Measurements from ENCODE around the gene CD2AP. TPM values are rescaled to one million over a fixed set of nuclear protein-coding genes. Genes with fewer than 3 reads are reported as not detected.
"Not testable (repeated sequence)": the region's sequence is repeated elsewhere in the genome, so short reads cannot be mapped to it uniquely, and the experiment has no call there.

The CD2AP gene
- total RNA-seq, 2 donors from 2014 or later = 58.1 to 62.4 TPM

GRCh38 chr6:47545223-47545622 lies 67.6 kb downstream of the CD2AP start:
- H3K9ac ChIP-seq (ENCODE audit: extremely low read depth, low read length, poor library complexity, severe bottlenecking) = no peak overlapping the region
- TF ChIP-seq, protein P1, sequence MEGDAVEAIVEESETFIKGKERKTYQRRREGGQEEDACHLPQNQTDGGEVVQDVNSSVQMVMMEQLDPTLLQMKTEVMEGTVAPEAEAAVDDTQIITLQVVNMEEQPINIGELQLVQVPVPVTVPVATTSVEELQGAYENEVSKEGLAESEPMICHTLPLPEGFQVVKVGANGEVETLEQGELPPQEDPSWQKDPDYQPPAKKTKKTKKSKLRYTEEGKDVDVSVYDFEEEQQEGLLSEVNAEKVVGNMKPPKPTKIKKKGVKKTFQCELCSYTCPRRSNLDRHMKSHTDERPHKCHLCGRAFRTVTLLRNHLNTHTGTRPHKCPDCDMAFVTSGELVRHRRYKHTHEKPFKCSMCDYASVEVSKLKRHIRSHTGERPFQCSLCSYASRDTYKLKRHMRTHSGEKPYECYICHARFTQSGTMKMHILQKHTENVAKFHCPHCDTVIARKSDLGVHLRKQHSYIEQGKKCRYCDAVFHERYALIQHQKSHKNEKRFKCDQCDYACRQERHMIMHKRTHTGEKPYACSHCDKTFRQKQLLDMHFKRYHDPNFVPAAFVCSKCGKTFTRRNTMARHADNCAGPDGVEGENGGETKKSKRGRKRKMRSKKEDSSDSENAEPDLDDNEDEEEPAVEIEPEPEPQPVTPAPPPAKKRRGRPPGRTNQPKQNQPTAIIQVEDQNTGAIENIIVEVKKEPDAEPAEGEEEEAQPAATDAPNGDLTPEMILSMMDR (conservative IDR thresholded peaks at IDR 0.05) = no peak
- peaks cover 45% of the 10 kb centered on the region for H3K9me3 ChIP-seq (ENCODE audit: control insufficient read depth, low read length)
- Mint-ChIP-seq H3K4me1 (no peaks in the 10 kb centered on the region), H3K36me3 (ENCODE audit: low read depth) (peaks cover 80% of the 10 kb centered on the region), H3K27ac (no peak overlapping the region), H3K4me3 (no peak overlapping the region), H3K27me3 (ENCODE audit: insufficient read depth) (no peaks in the 10 kb centered on the region), H3K9me3 (peaks cover 42% of the 10 kb centered on the region)
- no peak overlapping the region for H3K4me3 ChIP-seq (ENCODE audit: low read length)
- no peak for DNase-seq
- H3K4me1 ChIP-seq (ENCODE audit: control insufficient read depth, insufficient read depth, low read length) = no peaks in the 10 kb centered on the region
- no peak overlapping the region for H3K27ac ChIP-seq (ENCODE audit: low read depth, low read length)
- 89 to 96% methylated on average over 3 to 6 of the region's 6 CpGs for WGBS, 2 experiments (ENCODE audit: insufficient coverage in 1 of 2, insufficient read length in 1 of 2)
- peaks cover 58% of the 10 kb centered on the region for H3K36me3 ChIP-seq (ENCODE audit: control insufficient read depth, insufficient read depth, low read length)
- H3K27me3 ChIP-seq (ENCODE audit: control insufficient read depth, insufficient read depth, low read length, poor library complexity, severe bottlenecking) = no peaks in the 10 kb centered on the region

GRCh38 chr6:47551670-47552069 lies 74.1 kb downstream of the CD2AP start:
- Mint-ChIP-seq H3K36me3 (ENCODE audit: low read depth) (peaks cover 84% of the 10 kb centered on the region), H3K27ac (no peak overlapping the region), H3K27me3 (ENCODE audit: insufficient read depth) (no peaks in the 10 kb centered on the region), H3K9me3 (peaks cover 43% of the 10 kb centered on the region), H3K4me1 (no peaks in the 10 kb centered on the region), H3K4me3 (no peak overlapping the region)
- Histone ChIP-seq H3K4me3 (ENCODE audit: low read length) (no peak overlapping the region), H3K27ac (ENCODE audit: low read depth, low read length) (no peak overlapping the region), H3K4me1 (ENCODE audit: control insufficient read depth, insufficient read depth, low read length) (no peaks in the 10 kb centered on the region), H3K27me3 (ENCODE audit: control insufficient read depth, insufficient read depth, low read length, poor library complexity, severe bottlenecking) (no peaks in the 10 kb centered on the region), H3K9ac (ENCODE audit: extremely low read depth, low read length, poor library complexity, severe bottlenecking) (no peak overlapping the region), H3K9me3 (ENCODE audit: control insufficient read depth, low read length) (peaks cover 35% of the 10 kb centered on the region), H3K36me3 (ENCODE audit: control insufficient read depth, insufficient read depth, low read length) (peaks cover 63% of the 10 kb centered on the region)
- WGBS, 2 experiments (ENCODE audit: insufficient coverage in 1 of 2, insufficient read length in 1 of 2) = 96% methylated on average over 4 of the region's 4 CpGs
- DNase-seq = no peak
- TF ChIP-seq, protein P1 (conservative IDR thresholded peaks at IDR 0.05) = no peak

- no peaks in the 10 kb centered on the region for H3K4me1 ChIP-seq (ENCODE audit: control insufficient read depth, insufficient read depth, low read length)
- no peaks in the 10 kb centered on the region for H3K27me3 ChIP-seq (ENCODE audit: control insufficient read depth, insufficient read depth, low read length, poor library complexity, severe bottlenecking)
- DNase-seq = no peak
- H3K4me1 Mint-ChIP-seq = no peaks in the 10 kb centered on the region
- peaks cover 31% of the 10 kb centered on the region for H3K9me3 ChIP-seq (ENCODE audit: control insufficient read depth, low read length)
- WGBS, 2 experiments (ENCODE audit: insufficient coverage in 1 of 2, insufficient read length in 1 of 2) = 96 to 100% methylated on average over 1 of the region's 2 CpGs
- H3K36me3 ChIP-seq (ENCODE audit: control insufficient read depth, insufficient read depth, low read length) = peaks cover 59% of the 10 kb centered on the region
- peaks cover 45% of the 10 kb centered on the region for H3K9me3 Mint-ChIP-seq
- H3K27ac Mint-ChIP-seq = no peak overlapping the region
- no peak overlapping the region for H3K27ac ChIP-seq (ENCODE audit: low read depth, low read length)
- no peaks in the 10 kb centered on the region for H3K27me3 Mint-ChIP-seq (ENCODE audit: insufficient read depth)
- peaks cover 84% of the 10 kb centered on the region for H3K36me3 Mint-ChIP-seq (ENCODE audit: low read depth)
- no peak overlapping the region for H3K4me3 Mint-ChIP-seq
- H3K9ac ChIP-seq (ENCODE audit: extremely low read depth, low read length, poor library complexity, severe bottlenecking) = no peak overlapping the region
- TF ChIP-seq, protein P1 (conservative IDR thresholded peaks at IDR 0.05) = no peak
- H3K4me3 ChIP-seq (ENCODE audit: low read length) = no peak overlapping the region
Measured at GRCh38 chr6:47552319-47552718, 74.7 kb downstream of the CD2AP start.

DNA sequence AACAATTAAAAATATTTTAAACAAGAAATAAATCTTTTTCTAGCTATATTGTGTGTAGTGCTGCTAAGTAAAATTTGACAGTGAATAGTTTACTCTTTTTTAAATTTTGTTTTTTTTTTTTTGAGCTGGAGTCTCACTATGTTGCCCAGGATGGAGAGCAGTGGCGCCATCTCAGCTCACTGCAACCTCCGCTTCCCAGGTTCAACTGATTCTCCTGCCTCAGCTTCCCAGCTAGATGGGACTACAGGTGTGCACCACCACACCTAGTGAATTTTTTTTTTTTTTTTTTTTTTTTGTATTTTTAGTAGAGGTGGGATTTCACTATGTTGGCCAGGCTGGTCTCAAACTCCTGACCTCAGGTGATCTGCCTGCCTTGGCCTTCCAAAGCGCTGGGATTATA lies 75.7 kb downstream of the CD2AP start:
- Histone ChIP-seq H3K36me3 (ENCODE audit: control insufficient read depth, insufficient read depth, low read length) (peaks cover 50% of the 10 kb centered on the region), H3K9me3 (ENCODE audit: control insufficient read depth, low read length) (peaks cover 22% of the 10 kb centered on the region)
- 80 to 91% methylated on average over 1 to 3 of the region's 3 CpGs for WGBS, 2 experiments (ENCODE audit: insufficient coverage in 1 of 2, insufficient read length in 1 of 2)
- H3K27me3 Mint-ChIP-seq (ENCODE audit: insufficient read depth); DNase-seq; H3K4me1 Mint-ChIP-seq; H3K9ac ChIP-seq (ENCODE audit: extremely low read depth, low read length, poor library complexity, severe bottlenecking); H3K4me3 ChIP-seq (ENCODE audit: low read length); H3K27ac Mint-ChIP-seq; H3K4me3 Mint-ChIP-seq; H3K4me1 ChIP-seq (ENCODE audit: control insufficient read depth, insufficient read depth, low read length); H3K27ac ChIP-seq (ENCODE audit: low read depth, low read length); H3K27me3 ChIP-seq (ENCODE audit: control insufficient read depth, insufficient read depth, low read length, poor library complexity, severe bottlenecking): not testable (repeated sequence)
- peaks cover 42% of the 10 kb centered on the region for H3K9me3 Mint-ChIP-seq
- peaks cover 84% of the 10 kb centered on the region for H3K36me3 Mint-ChIP-seq (ENCODE audit: low read depth)

DNA sequence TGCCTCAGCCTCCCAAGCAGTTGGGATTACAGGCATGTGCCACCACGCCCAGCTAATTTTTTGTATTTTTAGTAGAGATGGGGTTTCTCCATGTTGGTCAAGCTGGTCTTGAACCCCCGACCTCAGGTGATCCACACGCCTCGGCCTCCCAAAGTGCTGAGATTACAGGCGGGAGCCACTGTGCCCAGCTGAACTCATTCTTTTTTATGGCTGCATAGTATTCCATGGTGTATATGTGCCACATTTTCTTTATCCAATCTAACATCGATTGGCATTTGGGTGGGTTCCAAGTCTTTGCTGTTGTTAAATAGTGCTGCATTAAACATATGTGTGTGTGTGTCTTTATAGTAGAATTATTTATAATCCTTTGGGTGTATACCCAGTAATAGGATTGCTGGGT lies 78.9 kb downstream of the CD2AP start:
- peaks cover 20% of the 10 kb centered on the region for H3K9me3 Mint-ChIP-seq
- H3K27me3 ChIP-seq (ENCODE audit: control insufficient read depth, insufficient read depth, low read length, poor library complexity, severe bottlenecking); H3K27ac ChIP-seq (ENCODE audit: low read depth, low read length); DNase-seq; H3K4me1 Mint-ChIP-seq; H3K9ac ChIP-seq (ENCODE audit: extremely low read depth, low read length, poor library complexity, severe bottlenecking); H3K4me1 ChIP-seq (ENCODE audit: control insufficient read depth, insufficient read depth, low read length); H3K27ac Mint-ChIP-seq; H3K9me3 ChIP-seq (ENCODE audit: control insufficient read depth, low read length); H3K27me3 Mint-ChIP-seq (ENCODE audit: insufficient read depth); H3K4me3 ChIP-seq (ENCODE audit: low read length); H3K4me3 Mint-ChIP-seq: not testable (repeated sequence)
- 84 to 96% methylated on average over 5 to 6 of the region's 6 CpGs for WGBS, 2 experiments (ENCODE audit: insufficient coverage in 1 of 2, insufficient read length in 1 of 2)
- H3K36me3 Mint-ChIP-seq (ENCODE audit: low read depth) = peaks cover 57% of the 10 kb centered on the region
- H3K36me3 ChIP-seq (ENCODE audit: control insufficient read depth, insufficient read depth, low read length) = peaks cover 44% of the 10 kb centered on the region

All from endodermal cell (in vitro differentiated cells).